Endothelial cell of umbilical vein (primary cell): ENCODE data around the gene R3HDM2. TPM values are rescaled to one million over a fixed set of nuclear protein-coding genes. Genes with fewer than 3 reads are reported as not detected.

Experiments used
- BruUV-seq: library from RNA; stranded (reverse); fragments of 400-500 nt; replicated peaks from 2 replicates; lab custom pipeline; 2021; lab: Mats Ljungman, UMichigan
- CTCF ChIA-PET: fragments of 300-600, 350-600 bp; sonication (Branson Sonifier 250); formaldehyde crosslinking; loops from one replicate; lab custom pipeline; 2021; ENCODE audit warnings: antibody characterized with exemption, inconsistent platforms; lab: Charles Lee
- POLR2A ChIA-PET: fragments of 300-600, 350-600 bp; sonication (Branson Sonifier 250); formaldehyde crosslinking; loops from one replicate; lab custom pipeline; 2021; ENCODE audit warnings: antibody characterized with exemption, inconsistent platforms; lab: Charles Lee
- DNase-seq: peaks from one replicate; pipeline ENCODE4 v3.0.0-alpha.2; 2011; ENCODE audit warnings: low read depth, low spot score
- FAIRE-seq: peaks from 2 replicates; lab custom pipeline; 2011; peaks lifted over from hg19 to GRCh38; lab: Jason Lieb, UNC
- H2AFZ ChIP-seq: 2 replicates; pipeline ENCODE4 v1.6.0; 2012; ENCODE audit warnings: low read depth, low read length, control low read depth, inconsistent platforms
- H3K27ac ChIP-seq: 2 replicates; pipeline ENCODE4 v1.5.1; 2011; ENCODE audit warnings: low read depth, mild to moderate bottlenecking, control low read depth, low read length, moderate library complexity; ENCODE audit not compliant: insufficient read depth
- H3K27me3 ChIP-seq, 2 experiments: 2 replicates each; pipeline versions ENCODE4 v1.6.0 to v1.6.1; 2011; ENCODE audit warnings: low read length in 2 of 2, mixed read lengths in 1 of 2; ENCODE audit not compliant: control insufficient read depth in 2 of 2, insufficient read depth in 2 of 2
- H3K36me3 ChIP-seq, 2 experiments: 2 replicates in 1 of 2; 3 replicates in 1 of 2; pipeline ENCODE4 v1.5.1; 2011; ENCODE audit warnings: low read length in 2 of 2, mild to moderate bottlenecking in 1 of 2, moderate library complexity in 1 of 2; ENCODE audit not compliant: control insufficient read depth in 2 of 2, insufficient read depth in 2 of 2; ENCODE audit errors: extremely low read depth in 1 of 2
- H3K4me1 ChIP-seq: 3 replicates; pipeline ENCODE4 v1.5.1; 2011; ENCODE audit warnings: mild to moderate bottlenecking, low read length; ENCODE audit not compliant: control insufficient read depth, insufficient read depth; ENCODE audit errors: extremely low read depth
- H3K4me2 ChIP-seq: 2 replicates; pipeline ENCODE4 v1.6.1; 2011; ENCODE audit warnings: low read length, control low read depth, mixed read lengths; ENCODE audit not compliant: insufficient read depth
- H3K4me3 ChIP-seq, 3 experiments: fragments of 200-600 bp in 1 of 3; sonication (generic), shearing (Covaris generic) in 1 of 3; replicated peaks in 1 of 3; 2 replicates each; pipeline ENCODE4 v1.5.1; 2011 to 2016; ENCODE audit warnings: control low read depth in 3 of 3, low read length in 3 of 3, mild to moderate bottlenecking in 2 of 3, inconsistent platforms in 1 of 3, low read depth in 1 of 3, moderate library complexity in 1 of 3; ENCODE audit not compliant: insufficient read depth in 1 of 3
- H3K79me2 ChIP-seq: 2 replicates; pipeline ENCODE4 v1.6.0; 2012; ENCODE audit warnings: low read length, inconsistent platforms; ENCODE audit not compliant: control insufficient read depth, insufficient read depth
- H3K9ac ChIP-seq: replicated peaks from 2 replicates; pipeline ENCODE3; 2011; ENCODE audit warnings: low read length, control low read depth; ENCODE audit not compliant: insufficient read depth; ENCODE audit errors: extremely low read depth
- H3K9me1 ChIP-seq: replicated peaks from 3 replicates; pipeline ENCODE4 v1.6.0; 2011; ENCODE audit warnings: mild to moderate bottlenecking, low read length; ENCODE audit not compliant: control insufficient read depth, insufficient read depth; ENCODE audit errors: extremely low read depth
- H3K9me3 ChIP-seq: replicated peaks from 2 replicates; pipeline ENCODE4 v1.5.1; 2012; ENCODE audit warnings: low read length, inconsistent platforms; ENCODE audit not compliant: control insufficient read depth, insufficient read depth
- H4K20me1 ChIP-seq: replicated peaks from 2 replicates; pipeline ENCODE3; 2011; ENCODE audit warnings: mild to moderate bottlenecking, low read length; ENCODE audit not compliant: control insufficient read depth, insufficient read depth; ENCODE audit errors: extremely low read depth
- EZH2 ChIP-seq: IDR thresholded peaks from 2 replicates; pipeline ENCODE4 v1.6.1; 2012; ENCODE audit warnings: borderline replicate concordance, low read depth, mild to moderate bottlenecking, moderate library complexity, low read length, inconsistent platforms; ENCODE audit not compliant: severe bottlenecking
- FOS ChIP-seq: IDR thresholded peaks from 2 replicates; pipeline ENCODE4 v1.6.1; 2011; ENCODE audit warnings: mild to moderate bottlenecking, low read length, moderate library complexity, borderline replicate concordance; ENCODE audit not compliant: insufficient read depth
- GATA2 ChIP-seq: IDR thresholded peaks from 2 replicates; pipeline ENCODE4 v1.7.0; 2011; ENCODE audit warnings: low read depth, mild to moderate bottlenecking, moderate library complexity, mixed read lengths, low read length; ENCODE audit not compliant: insufficient read length, insufficient read depth
- MYC ChIP-seq: IDR thresholded peaks from one replicate; pipeline ENCODE4 v1.6.1; 2011; ENCODE audit warnings: mild to moderate bottlenecking, low read depth, low read length
- POLR2A ChIP-seq: IDR thresholded peaks from 2 replicates; pipeline ENCODE4 v1.6.1; 2012; ENCODE audit warnings: low read depth, mild to moderate bottlenecking, control low read depth, low read length
- dilution Hi-C: fragments of 300-500 bp; cut with MboI; formaldehyde crosslinking; loops from one replicate; pipeline ENCODE4 v1.15.0; 2019; ENCODE audit warnings: low sequenced_read_pairs; ENCODE audit not compliant: extremely low pct_ligation_motif_present
- intact Hi-C: fragments of 100-400 bp; cut with micrococcal nuclease; formaldehyde crosslinking; loops from one replicate; pipeline ENCODE4 v1.10.0; 2022
- polyA plus RNA-seq, 4 experiments: library from polyadenylated mRNA; depleted of rRNA in 3 of 4; stranded (reverse) in 3 of 4; unstranded in 1 of 4; fragments of >200 nt; gene quantifications; 2 replicates each; pipeline versions ENCODE4 v1.2.1 to v1.2.3, GENCODE V29; 2011 to 2012; ENCODE audit warnings: missing spikeins in 1 of 4
- total RNA-seq: library from RNA; stranded (reverse); gene quantifications from 2 replicates; pipeline ENCODE4 v1.2.3, GENCODE V29; 2021
- TF ChIP-seq, protein P1 (sequence below), 2 donors: IDR thresholded peaks; 1 replicate in 1 of 2; 2 replicates in 1 of 2; pipeline ENCODE4 v1.5.1; 2011; ENCODE audit warnings: low read length in 2 of 2, mild to moderate bottlenecking in 2 of 2, moderate library complexity in 2 of 2, control low read depth in 1 of 2, inconsistent platforms in 1 of 2, low read depth in 1 of 2; ENCODE audit not compliant: insufficient read depth in 1 of 2; ENCODE audit errors: extremely low read depth in 1 of 2
- TF ChIP-seq, protein P2 (sequence below): IDR thresholded peaks from 2 replicates; pipeline ENCODE4 v1.6.1; 2011; ENCODE audit not compliant: insufficient read depth, insufficient read length

R3HDM2 gene
- total and polyA plus RNA-seq, 2 donors (not counting 3 experiments of a cell fraction or from before 2014, with no cell fraction given): 26.1 to 31.3 TPM

- no peak overlapping the region for H3K27ac ChIP-seq
- TF ChIP-seq, protein P1, sequence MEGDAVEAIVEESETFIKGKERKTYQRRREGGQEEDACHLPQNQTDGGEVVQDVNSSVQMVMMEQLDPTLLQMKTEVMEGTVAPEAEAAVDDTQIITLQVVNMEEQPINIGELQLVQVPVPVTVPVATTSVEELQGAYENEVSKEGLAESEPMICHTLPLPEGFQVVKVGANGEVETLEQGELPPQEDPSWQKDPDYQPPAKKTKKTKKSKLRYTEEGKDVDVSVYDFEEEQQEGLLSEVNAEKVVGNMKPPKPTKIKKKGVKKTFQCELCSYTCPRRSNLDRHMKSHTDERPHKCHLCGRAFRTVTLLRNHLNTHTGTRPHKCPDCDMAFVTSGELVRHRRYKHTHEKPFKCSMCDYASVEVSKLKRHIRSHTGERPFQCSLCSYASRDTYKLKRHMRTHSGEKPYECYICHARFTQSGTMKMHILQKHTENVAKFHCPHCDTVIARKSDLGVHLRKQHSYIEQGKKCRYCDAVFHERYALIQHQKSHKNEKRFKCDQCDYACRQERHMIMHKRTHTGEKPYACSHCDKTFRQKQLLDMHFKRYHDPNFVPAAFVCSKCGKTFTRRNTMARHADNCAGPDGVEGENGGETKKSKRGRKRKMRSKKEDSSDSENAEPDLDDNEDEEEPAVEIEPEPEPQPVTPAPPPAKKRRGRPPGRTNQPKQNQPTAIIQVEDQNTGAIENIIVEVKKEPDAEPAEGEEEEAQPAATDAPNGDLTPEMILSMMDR (IDR thresholded peaks at IDR 0.05; ENCODE audit: extremely low read depth in 1 of 2, insufficient read depth in 1 of 2, low read depth in 1 of 2, low read length in 2 of 2): no peak
- TF ChIP-seq MYC (no peak), EZH2 (no peak), GATA2 (no peak), FOS (no peak), POLR2A (no peak)
- TF ChIP-seq, protein P2, sequence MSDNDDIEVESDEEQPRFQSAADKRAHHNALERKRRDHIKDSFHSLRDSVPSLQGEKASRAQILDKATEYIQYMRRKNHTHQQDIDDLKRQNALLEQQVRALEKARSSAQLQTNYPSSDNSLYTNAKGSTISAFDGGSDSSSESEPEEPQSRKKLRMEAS: no peak
- no peak overlapping the region for H3K4me2 ChIP-seq
- BruUV-seq: no TSS peak
- H3K36me3 ChIP-seq: no peaks in the 10 kb centered on the region
- dilution Hi-C loops (no loop called here), intact Hi-C loops (no loop called here)
- POLR2A ChIA-PET: no interaction called here
- H3K9me3 ChIP-seq: no peaks in the 10 kb centered on the region
- H3K9ac ChIP-seq: no peak overlapping the region
- no peak for FAIRE-seq
- no peak overlapping the region for H2AFZ ChIP-seq
- no peak overlapping the region for H3K4me3 ChIP-seq
- peaks cover 13% of the 10 kb centered on the region for H3K4me1 ChIP-seq
- no peaks in the 10 kb centered on the region for H3K9me1 ChIP-seq
- no peaks in the 10 kb centered on the region for H3K27me3 ChIP-seq
- no peaks in the 10 kb centered on the region for H3K79me2 ChIP-seq
- CTCF ChIA-PET: no interaction called here
- no peaks in the 10 kb centered on the region for H4K20me1 ChIP-seq
- no peak for DNase-seq
These were observed 46.4 kb downstream of the R3HDM2 start for GRCh38 chr12:57384478-57384877.
